Measurements from ENCODE around the gene HSD11B1L.
"Not testable (repeated sequence)": the region's sequence is repeated elsewhere in the genome, so short reads cannot be mapped to it uniquely, and the experiment has no call there.

Gene HSD11B1L

DNA sequence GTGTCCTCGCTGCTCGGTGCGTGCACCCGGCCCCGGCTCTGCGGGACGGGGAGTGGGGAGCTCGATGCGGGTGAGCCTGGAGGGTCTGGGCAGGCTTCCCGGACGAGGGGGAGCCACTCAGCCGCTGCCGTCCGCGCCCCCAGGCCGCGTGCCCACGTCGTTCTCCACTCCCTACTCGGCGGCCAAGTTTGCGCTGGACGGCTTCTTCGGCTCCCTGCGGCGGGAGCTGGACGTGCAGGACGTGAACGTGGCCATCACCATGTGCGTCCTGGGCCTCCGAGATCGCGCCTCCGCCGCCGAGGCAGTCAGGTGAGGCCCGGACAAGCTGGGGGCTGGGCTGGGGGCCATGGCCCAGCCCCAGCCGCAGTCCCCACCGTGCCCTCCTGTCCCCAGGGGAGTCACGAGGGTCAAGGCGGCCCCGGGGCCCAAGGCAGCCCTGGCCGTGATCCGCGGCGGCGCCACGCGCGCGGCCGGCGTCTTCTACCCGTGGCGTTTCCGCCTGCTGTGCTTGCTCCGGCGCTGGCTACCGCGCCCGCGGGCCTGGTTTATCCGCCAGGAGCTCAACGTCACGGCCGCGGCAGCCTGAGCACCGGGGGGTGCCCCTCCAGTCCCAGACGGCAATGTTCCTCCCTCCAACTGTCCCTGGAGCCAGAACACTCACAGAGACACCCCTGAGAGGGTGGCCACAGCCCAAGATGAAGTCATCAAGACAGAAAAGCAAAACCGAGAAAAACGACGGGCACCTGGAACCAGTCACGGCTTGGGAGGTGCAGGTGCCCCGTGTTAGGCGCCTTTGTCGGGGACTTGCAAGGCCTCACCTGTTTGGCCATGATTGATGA, 6.8 kb downstream of the HSD11B1L start:
- no peak for TF ChIP-seq ZNF274 (IDR thresholded peaks at IDR 0.05; ENCODE audit: low read depth, low read length)
- H3K4me3 ChIP-seq (ENCODE audit: low read length) = no peak overlapping the region; the same call in 1 of the 2 replicates

- H3K4me3 ChIP-seq (ENCODE audit: low read length) = not testable (repeated sequence)
These were observed 7.5 kb downstream of the HSD11B1L start for GRCh38 chr19:5688262-5688881.

DNA sequence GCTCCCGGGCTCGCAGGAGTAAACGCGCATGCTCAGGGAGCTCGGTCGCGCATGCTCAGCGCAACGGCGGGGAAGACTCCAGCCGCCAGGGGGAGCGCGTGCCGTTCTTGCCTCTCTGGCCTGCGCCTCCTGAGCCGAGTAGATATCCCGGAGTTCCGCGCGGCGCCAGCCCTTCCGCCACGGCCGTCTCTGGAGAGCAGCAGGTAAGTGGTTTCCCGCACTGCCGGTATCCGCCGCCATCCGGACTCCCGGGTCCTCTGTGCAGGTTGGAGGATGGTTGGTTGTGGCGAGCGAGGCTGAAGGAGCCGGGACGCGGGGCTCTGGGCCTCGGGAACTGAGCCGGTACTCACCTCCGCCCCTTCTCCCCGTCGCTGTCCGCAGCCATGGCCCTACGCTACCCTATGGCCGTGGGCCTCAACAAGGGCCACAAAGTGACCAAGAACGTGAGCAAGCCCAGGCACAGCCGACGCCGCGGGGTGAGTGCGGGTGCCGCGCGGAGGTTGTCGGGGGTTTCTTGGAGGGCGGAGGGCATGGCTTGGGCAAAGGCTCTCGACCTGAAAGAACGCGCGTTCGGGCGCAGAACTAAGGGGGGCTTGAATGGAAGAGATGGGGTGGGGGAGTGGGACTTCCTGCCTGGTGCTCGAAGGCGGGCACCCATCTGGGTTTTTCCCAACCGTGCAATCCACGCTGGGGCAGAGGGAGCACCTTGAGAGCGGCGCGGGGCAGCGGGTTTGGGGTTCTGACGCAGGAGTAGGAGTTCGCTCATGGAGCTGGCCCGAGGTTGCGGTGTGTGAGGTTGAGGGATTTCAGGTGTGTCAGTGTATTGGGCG, 9.5 kb downstream of the HSD11B1L start, which contains the start of gene RPL36:
RPL36 (plus strand) TSS at position 171 of the 830 bp plus-strand sequence; CDS start at position 384, 213 bp downstream.
- TF ChIP-seq ZNF274 (IDR thresholded peaks at IDR 0.05; ENCODE audit: low read depth, low read length) = no peak
- H3K4me3 ChIP-seq (ENCODE audit: low read length) = peak within 1 kb of the TSS; percentile 90

GRCh38 chr19:5690955-5691821, 10.4 kb downstream of the HSD11B1L start:
- no peak for TF ChIP-seq ZNF274 (IDR thresholded peaks at IDR 0.05; ENCODE audit: low read depth, low read length)

GRCh38 chr19:5691822-5692722, 11.2 kb downstream of the HSD11B1L start:
- H3K4me3 ChIP-seq (ENCODE audit: low read length) = peak overlapping the region; percentile 90
- no peak for TF ChIP-seq ZNF274 (IDR thresholded peaks at IDR 0.05; ENCODE audit: low read depth, low read length)

More at GRCh38 chr19:5690955-5691821, 10.4 kb downstream of the HSD11B1L start:
- peak overlapping the region; percentile 90 for H3K4me3 ChIP-seq (ENCODE audit: low read length)

DNA sequence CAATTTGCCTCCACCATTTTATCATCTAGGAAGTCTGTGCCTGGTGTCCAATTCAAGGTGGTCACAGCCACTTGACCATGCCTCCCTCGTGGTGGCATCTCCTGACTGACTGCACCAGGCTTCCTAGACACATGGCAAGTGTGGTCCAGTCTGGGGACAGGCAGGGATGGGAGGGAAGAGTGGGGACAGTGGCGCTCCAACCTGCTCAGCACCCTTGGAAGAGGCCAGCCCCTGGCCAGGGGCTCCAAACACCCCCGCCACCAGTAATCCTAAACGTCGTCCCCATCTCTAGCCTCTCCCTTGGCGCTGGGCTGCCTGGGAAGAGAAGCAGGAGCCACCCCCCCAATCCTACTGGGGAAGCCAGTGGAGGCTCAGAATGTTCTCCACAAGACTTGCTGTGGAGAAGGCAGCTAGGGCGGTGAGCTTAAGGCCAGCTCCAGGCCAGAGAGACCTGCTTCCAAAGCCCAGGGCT, 11.9 kb downstream of the HSD11B1L start:
- no peak for TF ChIP-seq ZNF274 (IDR thresholded peaks at IDR 0.05; ENCODE audit: low read depth, low read length)
- no peak overlapping the region for H3K4me3 ChIP-seq (ENCODE audit: low read length)

DNA sequence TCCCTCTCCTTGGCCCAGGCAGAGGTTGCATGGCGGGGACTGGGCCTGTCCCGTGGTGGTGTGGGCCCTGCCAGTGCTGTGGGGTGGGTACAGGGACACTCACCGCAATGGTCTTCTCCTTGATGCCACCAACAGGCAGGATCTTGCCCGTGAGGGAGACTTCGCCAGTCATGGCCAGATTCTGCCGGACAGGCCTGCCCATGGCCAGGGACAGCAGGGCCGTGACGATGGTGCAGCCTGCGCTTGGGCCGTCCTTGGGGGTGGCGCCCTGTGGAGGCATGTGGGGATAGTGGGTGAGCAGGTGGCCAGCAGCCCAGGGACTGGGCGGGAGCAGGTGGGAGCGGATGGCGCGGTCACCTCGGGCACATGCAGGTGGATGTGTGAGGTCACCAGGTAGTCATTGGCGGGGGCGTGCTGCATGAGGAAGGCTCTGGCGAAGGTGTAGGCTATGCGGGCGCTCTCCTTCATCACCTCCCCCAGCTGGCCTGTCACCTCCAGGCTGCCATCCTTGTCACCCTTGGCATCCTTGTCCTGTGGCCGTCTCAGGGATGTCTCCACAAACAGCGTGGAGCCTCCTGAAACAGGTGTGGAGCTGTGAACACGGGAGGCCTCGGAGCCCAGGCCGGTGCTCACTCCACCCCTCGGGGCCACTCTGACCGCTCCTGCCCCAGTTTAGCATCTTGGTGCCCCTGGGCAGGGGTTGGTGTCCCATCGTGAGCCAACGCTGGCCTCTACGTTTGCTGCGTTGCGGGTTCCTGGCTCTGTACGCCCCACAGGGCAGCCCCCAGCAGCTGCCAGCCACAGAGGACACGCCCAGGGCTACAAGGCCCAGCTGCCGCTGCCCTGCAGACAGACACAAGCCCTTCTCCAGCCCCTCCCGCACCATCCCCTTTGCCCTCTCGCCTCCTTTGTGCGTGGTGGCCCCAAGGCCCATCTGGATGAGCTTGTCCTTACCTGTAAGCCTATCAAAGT, 12.7 kb downstream of the HSD11B1L start:
- no peak overlapping the region for H3K4me3 ChIP-seq (ENCODE audit: low read length)
- no peak for TF ChIP-seq ZNF274 (IDR thresholded peaks at IDR 0.05; ENCODE audit: low read depth, low read length)

DNA sequence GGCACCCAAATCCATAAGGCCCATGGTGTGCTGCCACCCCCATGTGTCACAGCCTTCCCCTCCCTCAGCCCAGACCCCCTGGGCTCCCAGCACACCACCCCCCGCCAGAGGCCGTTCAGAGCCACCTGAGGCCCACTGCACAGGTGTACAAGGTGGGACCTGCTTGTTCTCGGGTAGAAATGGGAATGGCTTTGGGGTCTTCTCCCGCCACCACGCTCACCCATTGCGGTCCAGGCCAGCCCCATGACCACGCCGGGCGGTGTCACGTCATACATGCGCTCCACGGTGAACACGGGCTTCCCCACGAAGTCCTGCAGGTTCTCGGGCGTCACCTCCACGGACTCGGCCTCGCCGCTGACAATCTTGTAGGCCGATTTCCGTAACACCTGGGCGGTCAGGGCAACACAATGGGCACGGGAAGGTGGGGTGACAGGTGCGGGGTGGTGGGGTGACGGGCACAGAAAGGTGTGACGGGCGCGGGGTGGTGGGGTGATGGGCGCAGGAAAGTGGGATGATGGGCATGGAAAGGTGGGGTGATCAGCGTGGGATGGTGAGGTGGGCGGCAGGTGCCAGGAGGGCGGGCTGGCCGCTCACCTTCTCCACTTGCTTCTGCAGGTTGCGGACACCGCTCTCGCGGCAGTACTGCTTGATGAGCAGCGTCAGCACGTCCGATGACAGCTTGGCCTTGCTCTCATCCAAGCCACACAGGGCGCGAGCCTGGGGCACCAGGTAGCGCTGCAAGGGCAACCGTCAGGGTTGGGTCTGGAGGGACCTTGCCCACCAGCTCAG, 13.5 kb downstream of the HSD11B1L start:
- no peak for TF ChIP-seq ZNF274 (IDR thresholded peaks at IDR 0.05; ENCODE audit: low read depth, low read length)
- H3K4me3 ChIP-seq (ENCODE audit: low read length) = no peak overlapping the region

DNA sequence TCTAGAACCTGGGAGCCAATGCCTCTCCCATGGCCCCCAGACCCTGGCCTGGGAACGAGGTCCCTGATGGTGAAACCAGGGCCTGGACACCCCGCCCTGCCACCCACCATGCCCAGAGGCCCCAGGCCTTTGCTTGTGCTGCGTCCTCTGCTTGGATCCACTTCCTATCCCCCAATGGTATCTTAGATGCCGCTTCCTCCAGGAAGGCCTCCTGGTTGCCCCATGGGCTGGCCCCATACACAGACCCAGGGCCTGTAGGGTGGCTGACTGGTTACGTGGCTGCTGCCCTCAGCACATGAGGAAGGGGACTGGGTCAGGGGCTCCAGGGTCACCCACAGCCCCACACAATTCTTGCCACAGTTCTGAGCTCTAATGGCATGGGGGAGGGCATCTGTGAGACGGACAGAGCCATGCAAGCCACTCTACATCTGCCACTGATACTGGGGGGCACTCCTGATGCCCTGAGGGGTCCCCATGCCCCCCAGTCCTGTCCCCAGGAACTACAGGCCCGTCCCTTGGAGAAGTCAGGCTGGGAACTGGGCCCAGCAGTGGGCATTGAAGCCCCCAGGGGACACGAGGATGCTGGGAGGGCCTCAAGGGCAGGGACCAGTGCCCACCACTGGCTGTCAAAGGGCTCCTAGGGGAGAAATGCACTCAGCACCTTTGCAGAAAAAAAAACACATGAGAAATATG, 14.3 kb downstream of the HSD11B1L start:
- H3K4me3 ChIP-seq (ENCODE audit: low read length) = no peak overlapping the region
- TF ChIP-seq ZNF274 (IDR thresholded peaks at IDR 0.05; ENCODE audit: low read depth, low read length) = no peak

GRCh38 chr19:5695649-5696195, 14.9 kb downstream of the HSD11B1L start:
- no peak overlapping the region for H3K4me3 ChIP-seq (ENCODE audit: low read length)
- TF ChIP-seq ZNF274 (IDR thresholded peaks at IDR 0.05; ENCODE audit: low read depth, low read length) = no peak

Measured in GM08714 (cell line).